GM12878 (cell line): ENCODE results near the gene MXI1. TPM values are rescaled to one million over a fixed set of nuclear protein-coding genes. Genes with fewer than 3 reads are reported as not detected.

Experiments
- ATAC-seq: fragments of 200-7000 bp; cut with Tn5 transposase; 3 replicates; pipeline ENCODE4 v1.9.1; 2020; ENCODE audit warnings: mild to moderate bottlenecking, moderate library complexity
- BruUV-seq: library from RNA; stranded (reverse); fragments of 400-500 nt; replicated peaks from 2 replicates; lab custom pipeline; 2021; lab: Mats Ljungman, UMichigan
- CTCF ChIA-PET: fragments of 300-600 bp; sonication (Branson Sonifier 250); formaldehyde crosslinking; extraction: SDS; loops from one replicate; lab custom pipeline; 2021; ENCODE audit warnings: inconsistent platforms; lab: Yijun Ruan, JAX
- POLR2A ChIA-PET: fragments of 350-600 bp; formaldehyde crosslinking; extraction: SDS; loops from one replicate; lab custom pipeline; 2021; ENCODE audit warnings: inconsistent platforms; lab: Charles Lee
- RAD21 ChIA-PET: fragments of 300-600 bp; sonication (Branson Sonifier 250); formaldehyde crosslinking; loops from one replicate; lab custom pipeline; 2023; ENCODE audit warnings: antibody characterized with exemption; ENCODE audit not compliant: unreplicated experiment; lab: Charles Lee
- SMC1A ChIA-PET: fragments of 300-600 bp; sonication (Branson Sonifier 250); formaldehyde crosslinking; loops from one replicate; lab custom pipeline; 2023; ENCODE audit not compliant: unreplicated experiment, uncharacterized antibody; lab: Charles Lee
- DNase-seq: peaks from one replicate; pipeline ENCODE4 v3.0.0-alpha.2; 2011; ENCODE audit warnings: low read depth, low spot score
- FAIRE-seq: peaks from 3 replicates; lab custom pipeline; 2011; peaks lifted over from hg19 to GRCh38; lab: Jason Lieb, UNC
- H2AFZ ChIP-seq: 2 replicates; pipeline ENCODE4 v1.6.0; 2011; ENCODE audit warnings: low read depth, low read length, control low read depth; ENCODE audit not compliant: control insufficient read depth
- H3K27ac ChIP-seq: 2 replicates; pipeline ENCODE4 v1.5.1; 2011; ENCODE audit warnings: control low read depth; ENCODE audit not compliant: control insufficient read depth, insufficient read depth
- H3K27me3 ChIP-seq, 2 experiments: replicated peaks in 1 of 2; 2 replicates each; pipeline versions ENCODE4 v1.6.0 to v1.6.1; 2011; ENCODE audit warnings: low read length in 1 of 2; ENCODE audit not compliant: control insufficient read depth in 2 of 2, insufficient read depth in 2 of 2
- H3K36me3 ChIP-seq, 2 experiments: 2 replicates each; pipeline ENCODE4 v1.5.1; 2011; ENCODE audit warnings: low read length in 1 of 2; ENCODE audit not compliant: control insufficient read depth in 2 of 2, insufficient read depth in 2 of 2
- H3K4me1 ChIP-seq: 2 replicates; pipeline ENCODE4 v1.6.1; 2011; ENCODE audit warnings: mild to moderate bottlenecking, low read length, moderate library complexity, mixed read lengths; ENCODE audit not compliant: control insufficient read depth, insufficient read depth
- H3K4me2 ChIP-seq: 2 replicates; pipeline ENCODE4 v1.6.0; 2011; ENCODE audit warnings: control low read depth; ENCODE audit not compliant: control insufficient read depth, insufficient read depth
- H3K4me3 ChIP-seq: fragments of 200-600 bp; sonication (generic); 2 replicates; pipeline ENCODE4 v1.5.1; 2016
- H3K79me2 ChIP-seq: 2 replicates; pipeline ENCODE4 v1.6.0; 2011; ENCODE audit warnings: low read length; ENCODE audit not compliant: control insufficient read depth, insufficient read depth
- H3K9ac ChIP-seq: 2 replicates; pipeline ENCODE4 v1.8.0; 2011; ENCODE audit warnings: low read length, control low read depth, mixed read lengths; ENCODE audit not compliant: control insufficient read depth, insufficient read depth
- H3K9me3 ChIP-seq: replicated peaks from 3 replicates; pipeline ENCODE4 v1.5.1; 2011; ENCODE audit warnings: mild to moderate bottlenecking, low read length; ENCODE audit not compliant: control insufficient read depth, insufficient read depth
- H4K20me1 ChIP-seq: 2 replicates; pipeline ENCODE4 v1.6.0; 2011; ENCODE audit not compliant: control insufficient read depth, insufficient read depth
- CBX3 ChIP-seq: fragments of 200-600 bp; sonication (generic); IDR thresholded peaks from 2 replicates; pipeline ENCODE4 v1.6.1; 2016; ENCODE audit warnings: low read depth, borderline replicate concordance
- CHD1 ChIP-seq: IDR thresholded peaks from 2 replicates; pipeline ENCODE4 v1.6.1; 2012; ENCODE audit warnings: low read depth, low read length, improper control_type of control experiment
- CREB1 ChIP-seq: IDR thresholded peaks from 2 replicates; pipeline ENCODE4 v1.6.1; 2012; ENCODE audit warnings: low read depth, mild to moderate bottlenecking, inconsistent platforms
- GATAD2B ChIP-seq: fragments of 450-650 bp; conservative IDR thresholded peaks from 2 replicates; pipeline ENCODE4 v1.6.1; 2017; ENCODE audit warnings: low read depth, mild to moderate bottlenecking, moderate library complexity
- HCFC1 ChIP-seq: fragments of 150-350 bp; IDR thresholded peaks from 2 replicates; pipeline ENCODE4 v1.6.1; 2014; ENCODE audit warnings: low read length
- HDAC2 ChIP-seq: fragments of 200-600 bp; sonication (generic); IDR thresholded peaks from 2 replicates; pipeline ENCODE4 v1.6.1; 2017
- KLF5 ChIP-seq: fragments of 450-650 bp; IDR thresholded peaks from 2 replicates; pipeline ENCODE4 v1.6.1; 2014; ENCODE audit warnings: mild to moderate bottlenecking; ENCODE audit not compliant: partially characterized antibody
- MEF2A ChIP-seq: IDR thresholded peaks from 2 replicates; pipeline ENCODE4 v1.6.1; 2011; ENCODE audit warnings: low read depth, mild to moderate bottlenecking, low read length, moderate library complexity; ENCODE audit not compliant: insufficient read depth
- MEF2B ChIP-seq: fragments of 450-650 bp; IDR thresholded peaks from 2 replicates; pipeline ENCODE4 v1.6.1; 2018; ENCODE audit warnings: mild to moderate bottlenecking, moderate library complexity; ENCODE audit not compliant: partially characterized antibody, poor library complexity, severe bottlenecking
- NRF1 ChIP-seq: conservative IDR thresholded peaks from 2 replicates; pipeline ENCODE4 v1.6.1; 2011; ENCODE audit warnings: mild to moderate bottlenecking, low read depth, low read length, improper control_type of control experiment
- PAX8 ChIP-seq: fragments of 450-650 bp; IDR thresholded peaks from 2 replicates; pipeline ENCODE4 v1.6.1; 2017; ENCODE audit warnings: mild to moderate bottlenecking, moderate library complexity
- RB1 ChIP-seq: fragments of 450-650 bp; formaldehyde crosslinking; IDR thresholded peaks from 2 replicates; pipeline ENCODE4 v1.6.1; 2017; ENCODE audit warnings: mild to moderate bottlenecking, borderline replicate concordance
- SIN3A ChIP-seq: IDR thresholded peaks from 2 replicates; pipeline ENCODE4 v1.6.1; 2012; ENCODE audit warnings: low read depth, low read length, improper control_type of control experiment
- SMARCA5 ChIP-seq: fragments of 450-650 bp; IDR thresholded peaks from 2 replicates; pipeline ENCODE4 v1.6.1; 2017; ENCODE audit warnings: mild to moderate bottlenecking
- TCF3 ChIP-seq: IDR thresholded peaks from 2 replicates; pipeline ENCODE4 v1.6.1; 2012; ENCODE audit warnings: low read depth, mild to moderate bottlenecking, low read length, borderline replicate concordance; ENCODE audit not compliant: insufficient read depth
- ZNF217 ChIP-seq: fragments of 450-650 bp; IDR thresholded peaks from 2 replicates; pipeline ENCODE4 v1.6.1; 2017; ENCODE audit warnings: antibody characterized with exemption, mild to moderate bottlenecking
- ZNF274 ChIP-seq: IDR thresholded peaks from one replicate; pipeline ENCODE4 v1.8.0; 2011; ENCODE audit not compliant: insufficient read length, insufficient read depth
- WGBS: methylation state at CpG from one replicate; pipeline ENCODE4 v1.1.6; 2016; ENCODE audit warnings: low lambda C conversion rate; ENCODE audit not compliant: insufficient replicate concordance, insufficient coverage; ENCODE audit errors: missing lambda C conversion rate; 5-methylcytosine and 5-hydroxymethylcytosine counted together
- in situ Hi-C: fragments of 300-500 bp; cut with MboI; formaldehyde crosslinking; loops from 9 replicates; pipeline ENCODE4 v1.14.3; 2018; ENCODE audit warnings: mixed read lengths
- intact Hi-C: fragments of 100-400 bp; cut with micrococcal nuclease; formaldehyde crosslinking; loops from one replicate; pipeline ENCODE4 v1.14.2; 2022; ENCODE audit not compliant: unreplicated experiment
- polyA plus RNA-seq, 11 experiments: library from polyadenylated mRNA; depleted of rRNA in 4 of 11; unstranded in 6 of 11; stranded (reverse) in 5 of 11; fragments of >200 nt; fragmentation: Nextera tagmentation in 4 of 11; fragmentation: Illumina TruSeq in 1 of 11; extraction: Ambion mirVana in 4 of 11; extraction: Trizol in 1 of 11; gene quantifications; 1 replicate in 1 of 11; 2 replicates in 10 of 11; pipeline versions ENCODE4 v1.2.1 to v1.2.3, GENCODE V29; 2011 to 2016; ENCODE audit warnings: inconsistent platforms in 2 of 11, missing spikeins in 2 of 11, low read depth in 1 of 11
- total RNA-seq, 4 experiments: library from RNA; depleted of rRNA in 3 of 4; stranded (reverse); fragments of >200 nt in 3 of 4; fragmentation: Illumina TruSeq in 1 of 4; extraction: Trizol in 1 of 4; gene quantifications; 2 replicates each; pipeline versions ENCODE4 v1.2.1 to v1.2.3, GENCODE V29; 2013 to 2021
- TF ChIP-seq, protein P1 (sequence below): IDR thresholded peaks from 2 replicates; pipeline ENCODE4 v1.6.1; 2011; ENCODE audit warnings: mild to moderate bottlenecking, low read depth, low read length, moderate library complexity; ENCODE audit not compliant: insufficient replicate concordance
- TF ChIP-seq, protein P2 (sequence below): IDR thresholded peaks from 2 replicates; pipeline ENCODE4 v1.6.1; 2012; ENCODE audit warnings: improper control_type of control experiment, low read depth, low read length; ENCODE audit not compliant: insufficient replicate concordance
- TF ChIP-seq, protein P3 (sequence below): fragments of 450-650 bp; IDR thresholded peaks from 2 replicates; pipeline ENCODE4 v1.6.1; 2014; ENCODE audit warnings: mild to moderate bottlenecking

Gene MXI1
- total and polyA plus RNA-seq, 10 of the 15 experiments (the other 5 are each of a cell fraction or from before 2014, with no cell fraction given): 0.23 to 8.0 (median 0.41) TPM

DNA sequence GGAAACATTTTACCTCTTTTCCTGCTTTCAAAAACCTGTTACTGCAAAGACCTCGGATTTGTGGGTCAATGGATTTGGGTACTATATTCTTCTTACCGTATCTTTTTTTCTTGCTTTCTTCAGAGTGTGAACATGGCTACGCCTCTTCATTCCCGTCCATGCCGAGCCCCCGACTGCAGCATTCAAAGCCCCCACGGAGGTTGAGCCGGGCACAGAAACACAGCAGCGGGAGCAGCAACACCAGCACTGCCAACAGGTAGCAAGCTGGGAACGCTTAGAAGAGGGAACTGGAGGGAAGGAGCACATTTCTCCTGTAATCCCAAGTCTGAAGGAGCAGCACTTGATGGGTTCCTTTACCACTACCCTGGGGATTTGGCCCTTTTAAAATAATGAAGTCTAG is 20.7 kb downstream of the MXI1 start:
- H3K9ac ChIP-seq: no peak overlapping the region
- peaks cover 3% of the 10 kb centered on the region; the same call in 1 of the 2 replicates for H3K4me1 ChIP-seq
- H2AFZ ChIP-seq: no peak overlapping the region
- ATAC-seq (no peak), DNase-seq (no peak), FAIRE-seq (no peak)
- H3K36me3 ChIP-seq: no peaks in the 10 kb centered on the region
- H3K4me3 ChIP-seq: no peak overlapping the region
- in situ Hi-C loops: no loop called here
- ChIA-PET RAD21 (no interaction called here), POLR2A (no interaction called here), SMC1A (interaction anchor here (1.4 kb wide), 1 partner anchor 17 kb away, joined by 3 read pairs; no protein-coding TSS in a partner anchor), CTCF (no interaction called here)
- TF ChIP-seq MEF2A (no peak), PAX8 (no peak), TCF3 (no peak), MEF2B (no peak), NRF1 (no peak), GATAD2B (no peak), CREB1 (no peak), CHD1 (no peak), RB1 (no peak), SIN3A (no peak), HCFC1 (no peak), SMARCA5 (no peak), ZNF217 (no peak), CBX3 (no peak), ZNF274 (no peak), HDAC2 (no peak), KLF5 (no peak)
- TF ChIP-seq, protein P1, sequence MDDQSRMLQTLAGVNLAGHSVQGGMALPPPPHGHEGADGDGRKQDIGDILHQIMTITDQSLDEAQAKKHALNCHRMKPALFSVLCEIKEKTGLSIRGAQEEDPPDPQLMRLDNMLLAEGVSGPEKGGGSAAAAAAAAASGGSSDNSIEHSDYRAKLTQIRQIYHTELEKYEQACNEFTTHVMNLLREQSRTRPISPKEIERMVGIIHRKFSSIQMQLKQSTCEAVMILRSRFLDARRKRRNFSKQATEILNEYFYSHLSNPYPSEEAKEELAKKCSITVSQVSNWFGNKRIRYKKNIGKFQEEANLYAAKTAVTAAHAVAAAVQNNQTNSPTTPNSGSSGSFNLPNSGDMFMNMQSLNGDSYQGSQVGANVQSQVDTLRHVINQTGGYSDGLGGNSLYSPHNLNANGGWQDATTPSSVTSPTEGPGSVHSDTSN: no peak
- TF ChIP-seq, protein P2, sequence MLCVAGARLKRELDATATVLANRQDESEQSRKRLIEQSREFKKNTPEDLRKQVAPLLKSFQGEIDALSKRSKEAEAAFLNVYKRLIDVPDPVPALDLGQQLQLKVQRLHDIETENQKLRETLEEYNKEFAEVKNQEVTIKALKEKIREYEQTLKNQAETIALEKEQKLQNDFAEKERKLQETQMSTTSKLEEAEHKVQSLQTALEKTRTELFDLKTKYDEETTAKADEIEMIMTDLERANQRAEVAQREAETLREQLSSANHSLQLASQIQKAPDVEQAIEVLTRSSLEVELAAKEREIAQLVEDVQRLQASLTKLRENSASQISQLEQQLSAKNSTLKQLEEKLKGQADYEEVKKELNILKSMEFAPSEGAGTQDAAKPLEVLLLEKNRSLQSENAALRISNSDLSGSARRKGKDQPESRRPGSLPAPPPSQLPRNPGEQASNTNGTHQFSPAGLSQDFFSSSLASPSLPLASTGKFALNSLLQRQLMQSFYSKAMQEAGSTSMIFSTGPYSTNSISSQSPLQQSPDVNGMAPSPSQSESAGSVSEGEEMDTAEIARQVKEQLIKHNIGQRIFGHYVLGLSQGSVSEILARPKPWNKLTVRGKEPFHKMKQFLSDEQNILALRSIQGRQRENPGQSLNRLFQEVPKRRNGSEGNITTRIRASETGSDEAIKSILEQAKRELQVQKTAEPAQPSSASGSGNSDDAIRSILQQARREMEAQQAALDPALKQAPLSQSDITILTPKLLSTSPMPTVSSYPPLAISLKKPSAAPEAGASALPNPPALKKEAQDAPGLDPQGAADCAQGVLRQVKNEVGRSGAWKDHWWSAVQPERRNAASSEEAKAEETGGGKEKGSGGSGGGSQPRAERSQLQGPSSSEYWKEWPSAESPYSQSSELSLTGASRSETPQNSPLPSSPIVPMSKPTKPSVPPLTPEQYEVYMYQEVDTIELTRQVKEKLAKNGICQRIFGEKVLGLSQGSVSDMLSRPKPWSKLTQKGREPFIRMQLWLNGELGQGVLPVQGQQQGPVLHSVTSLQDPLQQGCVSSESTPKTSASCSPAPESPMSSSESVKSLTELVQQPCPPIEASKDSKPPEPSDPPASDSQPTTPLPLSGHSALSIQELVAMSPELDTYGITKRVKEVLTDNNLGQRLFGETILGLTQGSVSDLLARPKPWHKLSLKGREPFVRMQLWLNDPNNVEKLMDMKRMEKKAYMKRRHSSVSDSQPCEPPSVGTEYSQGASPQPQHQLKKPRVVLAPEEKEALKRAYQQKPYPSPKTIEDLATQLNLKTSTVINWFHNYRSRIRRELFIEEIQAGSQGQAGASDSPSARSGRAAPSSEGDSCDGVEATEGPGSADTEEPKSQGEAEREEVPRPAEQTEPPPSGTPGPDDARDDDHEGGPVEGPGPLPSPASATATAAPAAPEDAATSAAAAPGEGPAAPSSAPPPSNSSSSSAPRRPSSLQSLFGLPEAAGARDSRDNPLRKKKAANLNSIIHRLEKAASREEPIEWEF: no peak
- TF ChIP-seq, protein P3, sequence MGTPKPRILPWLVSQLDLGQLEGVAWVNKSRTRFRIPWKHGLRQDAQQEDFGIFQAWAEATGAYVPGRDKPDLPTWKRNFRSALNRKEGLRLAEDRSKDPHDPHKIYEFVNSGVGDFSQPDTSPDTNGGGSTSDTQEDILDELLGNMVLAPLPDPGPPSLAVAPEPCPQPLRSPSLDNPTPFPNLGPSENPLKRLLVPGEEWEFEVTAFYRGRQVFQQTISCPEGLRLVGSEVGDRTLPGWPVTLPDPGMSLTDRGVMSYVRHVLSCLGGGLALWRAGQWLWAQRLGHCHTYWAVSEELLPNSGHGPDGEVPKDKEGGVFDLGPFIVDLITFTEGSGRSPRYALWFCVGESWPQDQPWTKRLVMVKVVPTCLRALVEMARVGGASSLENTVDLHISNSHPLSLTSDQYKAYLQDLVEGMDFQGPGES: no peak
- WGBS: 92% methylated on average over 10 of the region's 10 CpGs
- H3K4me2 ChIP-seq: no peak overlapping the region
- no peak overlapping the region for H3K27ac ChIP-seq
- intact Hi-C loops: loop anchor here (10.0 kb wide), 1 partner anchor 343 kb away; no protein-coding TSS in a partner anchor
- no peaks in the 10 kb centered on the region for H3K9me3 ChIP-seq
- no peaks in the 10 kb centered on the region for H3K79me2 ChIP-seq
- no peaks in the 10 kb centered on the region for H4K20me1 ChIP-seq
- H3K27me3 ChIP-seq: peaks cover 0 to 2% of the 10 kb centered on the region in 2 experiments; a peak in 2 of 4 replicates
- BruUV-seq: no TSS peak
